B cell (primary cell): ENCODE data around the gene KCNQ5. TPM values are rescaled to one million over a fixed set of nuclear protein-coding genes. Genes with fewer than 3 reads are reported as not detected.

Experiments
- ATAC-seq: fragments of 200-7000 bp; cut with Tn5 transposase; one replicate; pipeline ENCODE4 v1.10.0; 2021; ENCODE audit warnings: low read depth, mild to moderate bottlenecking, moderate number of reproducible peaks, moderate library complexity
- CTCF ChIA-PET: fragments of 350-600 bp; sonication (Branson Sonifier 250); formaldehyde crosslinking; loops from one replicate; lab custom pipeline; 2021; ENCODE audit warnings: antibody characterized with exemption, inconsistent platforms; lab: Charles Lee
- POLR2A ChIA-PET: fragments of 350-600 bp; sonication (Branson Sonifier 250); formaldehyde crosslinking; loops from one replicate; lab custom pipeline; 2021; ENCODE audit warnings: antibody characterized with exemption; lab: Charles Lee
- DNase-seq: peaks from one replicate; pipeline ENCODE4 v3.0.0; 2013
- H2AFZ ChIP-seq: 2 replicates; pipeline ENCODE4 v1.6.1; 2012; ENCODE audit warnings: mild to moderate bottlenecking, low read depth, low read length; ENCODE audit not compliant: insufficient read depth, poor library complexity, severe bottlenecking
- H3K27ac ChIP-seq, 2 donors: 1 replicate in 1 of 2; 2 replicates in 1 of 2; pipeline ENCODE4 v1.5.1; 2012 to 2013; ENCODE audit warnings: low read length in 2 of 2, mild to moderate bottlenecking in 2 of 2, moderate library complexity in 1 of 2
- H3K27me3 ChIP-seq, 4 experiments: fragments of 200-600 bp in 1 of 4; sonication (generic) in 1 of 4; replicated peaks in 1 of 4; 1 replicate in 2 of 4; 2 replicates in 2 of 4; pipeline versions ENCODE4 v1.6.1 to v1.7.0; 2013 to 2016; ENCODE audit warnings: low read length in 3 of 4, mild to moderate bottlenecking in 2 of 4, mixed read lengths in 1 of 4, moderate library complexity in 1 of 4; ENCODE audit not compliant: insufficient read depth in 4 of 4, control insufficient read depth in 3 of 4; ENCODE audit errors: control extremely low read depth in 1 of 4
- H3K36me3 ChIP-seq, 2 experiments: replicated peaks in 1 of 2; 1 replicate in 1 of 2; 2 replicates in 1 of 2; pipeline versions ENCODE4 v1.6.1 to v1.7.1; 2013; ENCODE audit warnings: low read length in 1 of 2; ENCODE audit not compliant: insufficient read depth in 2 of 2, control insufficient read depth in 1 of 2; ENCODE audit errors: control extremely low read depth in 1 of 2, extremely low read depth in 1 of 2
- H3K4me1 ChIP-seq, 2 donors: fragments of 200-600 bp in 1 of 2; sonication (generic) in 1 of 2; 1 replicate in 1 of 2; 2 replicates in 1 of 2; pipeline versions ENCODE4 v1.5.1 to v1.6.1; 2013 to 2017; ENCODE audit warnings: low read length in 2 of 2; ENCODE audit not compliant: control insufficient read depth in 2 of 2, insufficient read depth in 2 of 2
- H3K4me2 ChIP-seq: replicated peaks from 2 replicates; pipeline ENCODE3; 2012; ENCODE audit warnings: mild to moderate bottlenecking, low read depth, low read length; ENCODE audit not compliant: poor library complexity, severe bottlenecking
- H3K4me3 ChIP-seq, 5 experiments: fragments of 200-600 bp in 1 of 5; sonication (generic) in 1 of 5; 1 replicate in 3 of 5; 2 replicates in 2 of 5; pipeline versions ENCODE4 v1.5.1 to v1.7.0; 2011 to 2016; ENCODE audit warnings: low read length in 4 of 5, mild to moderate bottlenecking in 4 of 5, low read depth in 2 of 5, control low read depth in 1 of 5, moderate library complexity in 1 of 5; ENCODE audit not compliant: insufficient read depth in 1 of 5; ENCODE audit errors: control extremely low read depth in 1 of 5, extremely low read depth in 1 of 5
- H3K79me2 ChIP-seq: fragments of 200-600 bp; sonication (generic); one replicate; pipeline ENCODE4 v1.6.0; 2016; ENCODE audit warnings: low read length; ENCODE audit not compliant: control insufficient read depth, insufficient read depth
- H3K9ac ChIP-seq: fragments of 200-600 bp; sonication (generic); 2 replicates; pipeline ENCODE4 v1.6.1; 2017; ENCODE audit warnings: mild to moderate bottlenecking, low read length, moderate library complexity
- H3K9me3 ChIP-seq, 3 donors: one replicate each; pipeline versions ENCODE4 v1.6.1 to v1.7.1; 2013; ENCODE audit warnings: low read length in 2 of 3; ENCODE audit not compliant: control insufficient read depth in 2 of 3, insufficient read depth in 1 of 3; ENCODE audit errors: control extremely low read depth in 1 of 3
- H4K20me1 ChIP-seq: 2 replicates; pipeline ENCODE4 v1.6.0; 2012; ENCODE audit warnings: mild to moderate bottlenecking, low read length; ENCODE audit not compliant: insufficient read depth, control insufficient read depth, poor library complexity, severe bottlenecking
- H3K27ac Mint-ChIP-seq: one replicate; pipeline ENCODE4 v1.8.0; 2021; ENCODE audit warnings: mixed read lengths
- H3K27me3 Mint-ChIP-seq: one replicate; pipeline ENCODE4 v1.8.0; 2021; ENCODE audit warnings: mixed read lengths
- H3K4me1 Mint-ChIP-seq: one replicate; pipeline ENCODE4 v1.8.0; 2021; ENCODE audit warnings: mixed read lengths
- H3K4me3 Mint-ChIP-seq: one replicate; pipeline ENCODE4 v1.8.0; 2021; ENCODE audit warnings: mixed read lengths
- H3K9me3 Mint-ChIP-seq: one replicate; pipeline ENCODE4 v1.8.0; 2022; ENCODE audit warnings: mixed read lengths; ENCODE audit not compliant: insufficient read depth
- EZH2 ChIP-seq: IDR thresholded peaks from 2 replicates; pipeline ENCODE4 v1.6.1; 2012; ENCODE audit warnings: borderline replicate concordance, low read depth, mild to moderate bottlenecking, moderate library complexity, low read length; ENCODE audit not compliant: insufficient read depth, poor library complexity, severe bottlenecking
- WGBS: methylation state at CpG from one replicate; pipeline ENCODE4 v1.1.5; 2013; ENCODE audit warnings: missing lambda C conversion rate; ENCODE audit not compliant: insufficient coverage; 5-methylcytosine and 5-hydroxymethylcytosine counted together
- intact Hi-C: fragments of 100-400 bp; cut with micrococcal nuclease; formaldehyde crosslinking; loops from one replicate; pipeline ENCODE4 v1.10.0; 2022
- polyA plus RNA-seq: library from polyadenylated mRNA; depleted of rRNA; stranded (reverse); fragments of >200 nt; gene quantifications from 2 replicates; pipeline ENCODE4 v1.2.3, GENCODE V29; 2012
- total RNA-seq, 2 donors: library from RNA; stranded (reverse); fragments of 120-200 nt in 1 of 2; gene quantifications; 1 replicate in 1 of 2; 2 replicates in 1 of 2; pipeline versions ENCODE4 v1.2.3 to v1.2.4, GENCODE V29; 2013 to 2022
- TF ChIP-seq, protein P1 (sequence below): fragments of 200-600 bp; IDR thresholded peaks from one replicate; pipeline ENCODE4 v1.8.0; 2022; ENCODE audit warnings: antibody characterized with exemption, mild to moderate bottlenecking

Gene KCNQ5
- total and polyA plus RNA-seq, 2 donors (not counting 1 experiment from before 2014, with no cell fraction given), result 2.3 to 9.4 TPM

DNA sequence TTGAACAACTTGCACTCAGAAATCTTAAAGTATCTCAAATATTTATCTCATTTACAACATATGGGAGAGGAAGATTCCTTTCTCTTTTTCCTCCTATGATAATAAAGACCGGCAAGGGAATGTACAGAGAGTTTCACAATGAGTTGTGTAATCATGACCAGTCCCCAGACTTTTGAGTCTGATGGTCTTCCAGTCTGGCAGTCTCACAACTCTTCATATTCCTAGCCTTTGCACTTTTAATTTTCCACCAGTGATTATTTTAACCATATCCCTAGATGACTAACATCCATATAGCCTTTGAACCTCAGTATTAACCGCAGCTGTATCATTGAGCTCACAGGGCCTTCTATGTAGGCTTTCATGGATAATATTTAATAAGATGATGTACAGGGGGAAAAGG lies 324.9 kb downstream of the KCNQ5 start:
- H3K4me1 ChIP-seq, result no peaks in the 10 kb centered on the region
- ATAC-seq, result no peak
- H3K4me2 ChIP-seq, result no peak overlapping the region
- Mint-ChIP-seq H3K27me3 (no peaks in the 10 kb centered on the region), H3K27ac (no peak overlapping the region), H3K4me1 (no peaks in the 10 kb centered on the region), H3K4me3 (no peak overlapping the region), H3K9me3 (no peaks in the 10 kb centered on the region)
- no peaks in the 10 kb centered on the region for H4K20me1 ChIP-seq
- no peaks in the 10 kb centered on the region for H3K27me3 ChIP-seq
- H2AFZ ChIP-seq, result no peak overlapping the region
- H3K4me3 ChIP-seq, result no peak overlapping the region
- DNase-seq, result no peak
- ChIA-PET POLR2A (no interaction called here), CTCF (no interaction called here)
- H3K79me2 ChIP-seq, result no peaks in the 10 kb centered on the region
- intact Hi-C loops, result no loop called here
- WGBS, result no CpG with 5 or more reads among the region's 2 CpGs
- H3K9ac ChIP-seq, result no peak overlapping the region
- H3K9me3 ChIP-seq, result no peaks in the 10 kb centered on the region
- no peak overlapping the region for H3K27ac ChIP-seq
- no peak for TF ChIP-seq EZH2
- TF ChIP-seq, protein P1, sequence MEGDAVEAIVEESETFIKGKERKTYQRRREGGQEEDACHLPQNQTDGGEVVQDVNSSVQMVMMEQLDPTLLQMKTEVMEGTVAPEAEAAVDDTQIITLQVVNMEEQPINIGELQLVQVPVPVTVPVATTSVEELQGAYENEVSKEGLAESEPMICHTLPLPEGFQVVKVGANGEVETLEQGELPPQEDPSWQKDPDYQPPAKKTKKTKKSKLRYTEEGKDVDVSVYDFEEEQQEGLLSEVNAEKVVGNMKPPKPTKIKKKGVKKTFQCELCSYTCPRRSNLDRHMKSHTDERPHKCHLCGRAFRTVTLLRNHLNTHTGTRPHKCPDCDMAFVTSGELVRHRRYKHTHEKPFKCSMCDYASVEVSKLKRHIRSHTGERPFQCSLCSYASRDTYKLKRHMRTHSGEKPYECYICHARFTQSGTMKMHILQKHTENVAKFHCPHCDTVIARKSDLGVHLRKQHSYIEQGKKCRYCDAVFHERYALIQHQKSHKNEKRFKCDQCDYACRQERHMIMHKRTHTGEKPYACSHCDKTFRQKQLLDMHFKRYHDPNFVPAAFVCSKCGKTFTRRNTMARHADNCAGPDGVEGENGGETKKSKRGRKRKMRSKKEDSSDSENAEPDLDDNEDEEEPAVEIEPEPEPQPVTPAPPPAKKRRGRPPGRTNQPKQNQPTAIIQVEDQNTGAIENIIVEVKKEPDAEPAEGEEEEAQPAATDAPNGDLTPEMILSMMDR, result no peak
- no peaks in the 10 kb centered on the region for H3K36me3 ChIP-seq

DNA sequence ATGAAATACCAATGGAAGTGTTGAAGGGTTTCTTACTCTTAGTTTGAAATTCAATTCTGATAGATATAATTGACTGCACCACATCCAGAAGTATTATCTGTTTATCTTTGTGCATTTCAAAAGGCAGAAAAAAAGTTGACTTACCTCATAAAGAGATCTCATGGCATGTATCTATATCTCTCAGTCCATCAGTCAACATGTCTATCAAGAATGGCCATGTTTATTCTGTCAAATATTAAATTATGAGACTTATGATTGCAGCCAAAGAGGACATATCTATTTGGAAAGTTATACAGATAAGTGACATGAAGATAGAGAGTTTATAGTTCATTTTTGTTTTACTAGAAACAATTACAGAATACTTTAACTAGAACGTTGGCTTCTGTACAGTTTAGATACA lies 325.7 kb downstream of the KCNQ5 start:
- POLR2A ChIA-PET, result no interaction called here
- H3K9me3 Mint-ChIP-seq, result no peaks in the 10 kb centered on the region
- TF ChIP-seq EZH2, result no peak
- TF ChIP-seq, protein P1, result no peak

More for the DNA sequence above, 325.7 kb downstream of the KCNQ5 start:
- Histone ChIP-seq H3K27me3 (no peaks in the 10 kb centered on the region), H2AFZ (no peak overlapping the region), H3K36me3 (no peaks in the 10 kb centered on the region), H3K9ac (no peak overlapping the region), H3K79me2 (no peaks in the 10 kb centered on the region), H3K4me3 (no peak overlapping the region), H3K9me3 (no peaks in the 10 kb centered on the region), H4K20me1 (no peaks in the 10 kb centered on the region), H3K27ac (no peak overlapping the region), H3K4me1 (no peaks in the 10 kb centered on the region), H3K4me2 (no peak overlapping the region)
- Mint-ChIP-seq H3K4me3 (no peak overlapping the region), H3K27me3 (no peaks in the 10 kb centered on the region), H3K4me1 (no peaks in the 10 kb centered on the region), H3K27ac (no peak overlapping the region)
- CTCF ChIA-PET, result no interaction called here
- intact Hi-C loops, result no loop called here
- no peak for ATAC-seq
- DNase-seq, result no peak
- WGBS, result no CpG with 5 or more reads among the region's 1 CpG
